HepG2 (cell line): Measurements from ENCODE around the gene IL10. TPM values are rescaled to one million over a fixed set of nuclear protein-coding genes. Genes with fewer than 3 reads are reported as not detected.

Experiments
- BORCS8-MEF2B ChIP-seq: sonication (generic); formaldehyde crosslinking; IDR thresholded peaks from 2 replicates; pipeline ENCODE4 v1.8.0; 2022; ENCODE audit warnings: mild to moderate bottlenecking, missing genetic modification reagents
- CENPT ChIP-seq: sonication (generic); formaldehyde crosslinking; IDR thresholded peaks from 2 replicates; pipeline ENCODE4 v1.8.0; 2022; ENCODE audit warnings: low read depth, mild to moderate bottlenecking, moderate library complexity, missing genetic modification reagents
- KAT7 ChIP-seq: IDR thresholded peaks from 2 replicates; pipeline ENCODE4 v1.6.1; 2018; ENCODE audit warnings: borderline replicate concordance, missing compliant biosample characterization
- KDM6A ChIP-seq: IDR thresholded peaks from 2 replicates; pipeline ENCODE4 v1.6.1; 2016; ENCODE audit warnings: low read depth
- MBNL3 ChIP-seq: fragments of 250-450 bp; sonication (Bioruptor Pico); conservative IDR thresholded peaks from 2 replicates; pipeline ENCODE4 v1.8.0; 2022; ENCODE audit warnings: mild to moderate bottlenecking, inconsistent platforms
- MEIS1 ChIP-seq: sonication (generic); formaldehyde crosslinking; IDR thresholded peaks from 2 replicates; pipeline ENCODE4 v1.9.0; 2021; ENCODE audit warnings: mild to moderate bottlenecking, missing genetic modification reagents, moderate library complexity, borderline replicate concordance
- NFKBIZ ChIP-seq: IDR thresholded peaks from 2 replicates; pipeline ENCODE4 v1.6.1; 2018; ENCODE audit warnings: missing genetic modification reagents, missing compliant biosample characterization
- RERE ChIP-seq: IDR thresholded peaks from 2 replicates; pipeline ENCODE4 v1.6.1; 2016; ENCODE audit warnings: low read depth, missing genetic modification reagents, missing compliant biosample characterization
- SYNCRIP ChIP-seq: fragments of 200-400 bp; formaldehyde crosslinking; IDR thresholded peaks from 2 replicates; pipeline ENCODE4 v1.6.1; 2018; ENCODE audit warnings: mild to moderate bottlenecking, low read depth, low read length; ENCODE audit not compliant: insufficient read depth
- ZNF781 ChIP-seq: sonication (generic); formaldehyde crosslinking; IDR thresholded peaks from 2 replicates; pipeline ENCODE4 v1.5.1; 2020; ENCODE audit warnings: borderline replicate concordance, mild to moderate bottlenecking, missing genetic modification reagents; ENCODE audit errors: not compliant biosample characterization
- ZSCAN22 ChIP-seq: sonication (generic); formaldehyde crosslinking; IDR thresholded peaks from 2 replicates; pipeline ENCODE4 v1.4.0; 2020; ENCODE audit warnings: mild to moderate bottlenecking, missing genetic modification reagents
- polyA plus RNA-seq, 8 experiments: library from polyadenylated mRNA; depleted of rRNA in 3 of 8; stranded (reverse) in 7 of 8; unstranded in 1 of 8; fragments of >200 nt; fragmentation: Illumina TruSeq in 4 of 8; extraction: Trizol in 4 of 8; gene quantifications; 2 replicates each; pipeline versions ENCODE4 v1.2.1 to v1.2.3, GENCODE V29; 2011 to 2016; ENCODE audit warnings: low read depth in 4 of 8, missing spikeins in 1 of 8, mixed read lengths in 1 of 8; ENCODE audit not compliant: insufficient read depth in 1 of 8
- total RNA-seq, 5 experiments: library from RNA; depleted of rRNA; stranded (reverse); fragments of >200 nt; fragmentation: Illumina TruSeq; extraction: Trizol; gene quantifications; 2 replicates each; pipeline ENCODE4 v1.2.3, GENCODE V29; 2016; ENCODE audit warnings: low read depth in 1 of 5
- TF ChIP-seq, protein P1 (sequence below): sonication (generic); formaldehyde crosslinking; IDR thresholded peaks from 2 replicates; pipeline ENCODE4 v1.4.0; 2020; ENCODE audit warnings: mild to moderate bottlenecking, low read depth, missing genetic modification reagents

Gene IL10
- total and polyA plus RNA-seq, 2 of the 13 experiments (the other 11 are each of a cell fraction or from before 2014, with no cell fraction given) = not detected

DNA sequence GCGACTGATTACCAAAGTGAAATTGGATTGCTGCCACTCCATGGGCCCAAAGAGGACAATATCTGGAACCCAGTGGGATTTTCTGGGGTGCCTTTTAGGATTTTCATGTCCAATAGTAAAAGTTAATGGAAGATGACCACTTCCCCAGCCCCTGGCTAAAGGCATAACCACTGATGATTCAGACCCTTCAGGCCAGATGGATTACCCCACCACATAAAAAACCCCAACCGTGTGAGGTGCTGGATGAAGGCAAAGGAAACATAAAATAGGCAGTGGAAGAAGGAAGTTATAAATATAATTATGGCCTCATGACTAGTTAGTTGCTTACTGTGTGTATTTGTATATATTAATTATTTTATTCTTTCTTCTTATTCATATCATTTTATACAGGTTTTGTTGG is 40.2 kb upstream of the IL10 start (continued):
- TF ChIP-seq NFKBIZ (CRISPR knock-in tag) (no peak), BORCS8-MEF2B (CRISPR knock-in tag) (no peak), ZSCAN22 (CRISPR knock-in tag) (no peak), KDM6A (no peak), KAT7 (CRISPR knock-in tag) (no peak), CENPT (CRISPR knock-in tag) (no peak), RERE (no peak), SYNCRIP (no peak), MEIS1 (no peak), ZNF781 (no peak), MBNL3 (CRISPR knock-in tag) (no peak)
- TF ChIP-seq, protein P1, sequence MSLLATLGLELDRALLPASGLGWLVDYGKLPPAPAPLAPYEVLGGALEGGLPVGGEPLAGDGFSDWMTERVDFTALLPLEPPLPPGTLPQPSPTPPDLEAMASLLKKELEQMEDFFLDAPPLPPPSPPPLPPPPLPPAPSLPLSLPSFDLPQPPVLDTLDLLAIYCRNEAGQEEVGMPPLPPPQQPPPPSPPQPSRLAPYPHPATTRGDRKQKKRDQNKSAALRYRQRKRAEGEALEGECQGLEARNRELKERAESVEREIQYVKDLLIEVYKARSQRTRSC (CRISPR knock-in tag) = no peak
